GM18870 (cell line): ENCODE data around the gene SCP2.
"Not testable (repeated sequence)": the region's sequence is repeated elsewhere in the genome, so short reads cannot be mapped to it uniquely, and the experiment has no call there.

Source experiments
- ATAC-seq: cut with Tn5 transposase; IDR thresholded peaks from one replicate; pipeline ENCODE4 v1.9.1; 2021; ENCODE audit warnings: moderate library complexity; ENCODE audit not compliant: unreplicated experiment

SCP2 gene

DNA sequence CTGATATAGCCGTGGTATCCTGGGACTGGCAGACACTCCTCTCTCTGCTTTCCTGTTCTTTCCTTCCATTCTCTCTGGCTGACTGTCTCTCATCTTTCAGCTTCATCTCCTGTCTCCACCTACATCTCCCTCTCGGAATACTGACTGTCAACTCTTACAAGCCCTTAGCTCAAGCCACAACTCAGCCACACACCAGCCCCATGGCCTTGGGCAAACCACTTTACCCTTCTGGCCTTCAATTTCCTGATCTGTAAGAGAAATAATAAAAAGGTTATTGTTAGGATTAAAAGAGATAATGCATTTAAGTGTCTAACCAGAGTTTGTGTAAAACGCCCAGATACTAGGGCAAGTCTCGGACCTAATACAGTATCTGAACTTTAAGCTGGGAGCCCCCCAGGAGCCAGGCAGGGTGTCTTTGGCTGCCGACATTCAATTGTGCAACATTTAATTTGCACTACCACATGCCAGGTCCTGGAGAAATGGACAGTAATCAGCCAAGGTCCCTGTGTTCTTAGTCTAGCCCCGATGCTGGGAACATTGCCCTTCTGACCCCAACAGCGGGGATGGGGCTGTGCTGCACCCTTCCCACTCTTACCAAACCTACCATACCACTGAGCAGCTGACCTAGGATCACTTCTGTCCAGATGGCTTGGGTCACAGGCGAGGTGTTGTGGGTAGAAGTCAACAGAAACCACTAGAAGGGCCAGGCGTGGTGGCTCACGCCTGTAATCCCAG, 10.7 kb upstream of the SCP2 start:
- ATAC-seq = no peak

GRCh38 chr1:52917156-52917555, 9.9 kb upstream of the SCP2 start:
- ATAC-seq = no peak

- no peak for ATAC-seq
Observed at GRCh38 chr1:52917581-52917980, 9.5 kb upstream of the SCP2 start.

DNA sequence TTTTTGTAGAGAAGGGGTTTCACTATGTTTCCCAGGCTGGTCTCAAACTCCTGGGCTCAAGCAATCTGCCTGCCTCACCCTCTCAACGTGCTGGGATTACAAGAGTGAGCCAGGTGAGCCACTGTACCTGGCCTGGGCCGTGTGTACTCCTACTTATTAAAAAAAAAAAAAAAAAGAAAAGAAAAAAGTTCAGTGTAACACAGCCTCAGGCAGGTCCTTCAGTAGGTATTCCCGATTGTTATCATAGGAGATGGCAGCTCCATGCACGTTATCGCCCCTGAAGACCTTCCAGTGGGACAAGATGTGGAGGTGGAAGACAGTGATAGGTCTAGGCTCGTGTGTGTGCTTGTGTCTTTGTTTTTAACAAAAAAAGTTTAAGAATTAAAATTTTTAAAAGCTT, 8.9 kb upstream of the SCP2 start:
- no peak for ATAC-seq

DNA sequence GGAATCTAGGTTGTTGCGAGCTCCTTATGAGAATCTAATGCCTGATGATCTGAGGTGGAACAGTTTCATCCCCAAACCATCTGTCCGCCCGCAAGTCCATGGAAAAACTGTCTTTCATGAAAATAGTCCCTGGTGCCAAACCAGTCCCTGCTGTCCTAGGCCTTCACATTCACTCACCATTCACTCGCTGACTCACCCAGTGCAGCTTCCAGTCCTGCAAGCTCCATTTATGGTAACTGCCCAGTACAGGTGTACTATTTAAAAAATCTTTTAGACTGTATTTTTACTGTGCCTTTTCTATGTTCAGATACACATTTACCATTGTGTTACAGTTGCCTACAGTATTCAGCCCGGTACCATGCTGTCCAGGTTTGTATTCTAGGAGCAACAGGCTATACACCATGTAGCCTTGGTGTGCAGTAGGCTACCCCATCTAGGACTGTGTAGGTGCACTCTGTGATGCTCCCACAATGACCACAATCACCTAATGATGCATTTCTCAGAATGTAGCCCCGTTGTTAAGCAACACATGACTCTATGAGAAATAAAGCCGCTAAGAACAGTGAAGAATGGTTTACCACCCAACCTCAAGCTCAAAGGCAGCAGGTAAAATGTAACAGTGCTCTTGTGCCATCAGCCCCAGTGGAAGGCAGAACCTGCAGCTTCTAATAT, 7.9 kb upstream of the SCP2 start:
- ATAC-seq = no peak

DNA sequence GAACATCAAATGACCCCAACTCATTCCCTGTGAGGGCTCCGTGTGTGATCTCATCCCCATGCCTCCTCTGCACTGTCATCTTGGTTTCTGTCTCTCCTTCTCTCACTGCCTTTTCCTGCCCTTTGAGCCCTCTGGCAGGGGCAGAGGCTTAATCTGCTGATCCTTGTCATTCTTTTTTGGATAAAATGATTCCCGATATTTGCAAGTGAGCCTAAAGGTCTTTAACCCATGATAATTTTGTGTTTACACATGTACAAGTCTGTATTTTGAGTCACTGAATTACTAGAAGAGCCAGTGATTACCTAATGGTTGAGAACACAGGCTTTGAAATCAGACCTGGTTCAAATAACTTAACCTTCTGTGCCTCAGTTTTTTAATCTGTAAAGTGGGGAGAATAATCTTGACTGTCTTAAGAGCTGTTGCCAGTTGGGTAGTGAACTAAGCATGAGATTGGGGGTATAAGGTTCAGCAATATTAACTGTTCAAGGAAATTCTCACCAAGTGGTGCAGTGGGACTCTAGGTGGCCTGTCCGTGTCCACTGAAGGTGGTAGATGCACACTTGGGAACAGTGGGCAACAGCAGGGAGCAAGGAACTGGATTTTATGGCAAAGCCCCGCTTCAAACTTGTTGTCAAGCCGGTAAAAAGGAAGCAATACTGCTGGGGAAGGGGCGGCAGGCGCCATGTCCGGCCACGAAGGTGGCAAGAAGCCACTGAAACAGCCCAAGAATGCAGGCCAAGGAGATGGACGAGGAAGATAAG, 7.2 kb upstream of the SCP2 start:
- ATAC-seq = no peak

GRCh38 chr1:52920791-52921291, 6.2 kb upstream of the SCP2 start:
- ATAC-seq = no peak

- no peak for ATAC-seq
Observed at GRCh38 chr1:52925571-52926005, 1.5 kb upstream of the SCP2 start.

DNA sequence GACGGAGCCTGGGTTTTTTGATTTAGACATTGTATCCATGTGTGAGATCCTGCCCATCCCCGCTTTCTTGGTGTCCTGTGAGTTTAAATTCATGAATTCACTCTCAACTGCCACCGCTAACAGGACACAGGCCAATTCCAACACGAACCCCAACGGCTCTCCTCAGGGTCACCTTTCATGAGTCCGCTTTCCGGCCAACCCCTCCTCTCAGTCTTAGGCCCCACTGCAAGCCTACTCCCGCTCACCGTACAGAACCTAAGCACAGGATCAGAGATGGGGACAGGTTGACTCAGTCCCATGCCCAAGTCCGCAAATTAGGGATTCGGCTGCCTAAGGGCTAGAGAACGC, 238 bp upstream of the SCP2 start:
- no peak for ATAC-seq

- ATAC-seq = no peak
Observed at GRCh38 chr1:52928015-52928404, 934 bp downstream of the SCP2 start.

DNA sequence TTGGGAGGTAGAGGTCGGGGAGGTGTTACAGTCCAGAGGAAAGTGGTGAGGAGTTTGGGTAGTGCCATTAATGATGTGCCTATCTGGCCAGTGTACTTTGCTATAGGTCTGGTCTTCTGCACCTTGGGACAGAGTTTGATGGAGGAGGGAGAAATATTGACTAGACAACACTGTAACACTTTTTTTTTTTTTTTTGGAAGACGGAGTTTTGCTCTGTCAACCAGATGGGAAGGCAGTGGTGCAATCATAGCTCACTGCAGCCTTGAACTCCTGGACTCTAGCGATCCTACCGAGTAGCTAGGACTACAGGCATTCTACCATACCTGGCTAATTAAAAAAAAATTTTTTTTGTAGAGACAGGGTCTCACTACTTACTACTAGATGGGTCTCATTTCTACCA, 1.9 kb downstream of the SCP2 start:
- ATAC-seq = no peak

- no peak for ATAC-seq
Observed at GRCh38 chr1:52937433-52938182, 10.5 kb downstream of the SCP2 start.

- no peak for ATAC-seq
Observed at GRCh38 chr1:52938183-52938451, 11.0 kb downstream of the SCP2 start.

DNA sequence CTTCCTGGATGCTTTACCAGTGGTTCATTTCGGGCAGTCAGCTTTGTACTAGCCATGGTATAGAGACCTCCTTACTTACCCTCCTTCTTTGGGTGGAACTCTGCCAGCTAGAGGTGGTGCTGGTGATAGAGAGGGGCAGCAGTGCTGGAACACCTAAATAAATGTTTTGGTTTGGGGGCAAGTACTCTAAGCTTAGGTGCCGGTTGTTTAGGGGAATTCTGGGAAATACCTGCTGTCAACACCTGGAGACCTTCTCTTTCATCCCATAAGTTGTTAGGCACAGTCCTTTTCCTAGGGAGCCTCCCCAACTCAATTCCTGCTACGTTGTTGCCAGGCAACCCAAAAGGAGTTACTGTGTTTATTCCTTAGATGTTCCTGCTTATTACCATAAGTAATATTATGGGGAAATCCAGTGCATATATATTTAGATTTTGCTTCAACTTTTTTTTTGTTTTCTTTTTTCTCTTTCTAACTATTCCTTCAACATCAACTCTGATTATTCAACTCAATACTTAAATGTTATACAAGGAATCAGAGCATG, 16.9 kb downstream of the SCP2 start:
- no peak for ATAC-seq

DNA sequence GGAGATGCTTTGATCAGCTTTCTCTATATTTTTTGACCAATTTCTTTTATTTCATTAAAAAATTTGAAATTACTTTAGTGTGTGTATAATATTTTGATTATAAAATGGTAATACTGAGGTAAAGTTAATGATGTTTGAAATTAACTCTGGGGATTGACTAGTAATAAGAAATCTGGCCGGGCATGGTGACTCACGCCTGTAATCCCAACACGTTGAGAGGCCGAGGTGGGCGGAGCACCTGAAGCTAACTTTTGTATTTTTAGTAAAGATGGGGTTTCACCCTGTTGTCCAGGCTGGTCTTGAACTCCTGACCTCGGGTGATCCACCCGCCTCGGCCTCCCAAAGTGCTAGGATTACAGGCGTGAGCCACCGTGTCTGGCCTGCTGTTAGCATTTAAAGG, 17.5 kb downstream of the SCP2 start:
- no peak for ATAC-seq

DNA sequence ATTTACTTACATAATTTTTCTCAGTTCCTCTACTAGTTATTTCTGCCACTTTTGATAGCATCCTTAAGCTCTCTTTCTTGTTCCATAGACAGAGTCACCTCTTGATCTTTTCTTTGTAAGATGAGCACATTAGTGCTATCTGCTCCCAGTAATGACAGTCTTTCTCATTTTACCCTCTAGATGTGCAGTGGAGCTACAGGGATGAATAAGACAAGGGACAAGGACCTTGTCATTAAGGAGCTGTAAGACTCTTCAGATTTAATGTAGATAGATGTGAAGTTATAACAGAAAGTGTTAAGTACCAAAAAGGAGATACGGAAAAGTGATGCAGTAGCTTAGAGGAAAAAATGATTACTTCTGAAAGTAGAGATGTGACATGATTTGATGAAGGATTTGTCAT, 20.4 kb downstream of the SCP2 start:
- no peak for ATAC-seq

- ATAC-seq = not testable (repeated sequence)
Observed at GRCh38 chr1:52949602-52950001, 22.5 kb downstream of the SCP2 start.

DNA sequence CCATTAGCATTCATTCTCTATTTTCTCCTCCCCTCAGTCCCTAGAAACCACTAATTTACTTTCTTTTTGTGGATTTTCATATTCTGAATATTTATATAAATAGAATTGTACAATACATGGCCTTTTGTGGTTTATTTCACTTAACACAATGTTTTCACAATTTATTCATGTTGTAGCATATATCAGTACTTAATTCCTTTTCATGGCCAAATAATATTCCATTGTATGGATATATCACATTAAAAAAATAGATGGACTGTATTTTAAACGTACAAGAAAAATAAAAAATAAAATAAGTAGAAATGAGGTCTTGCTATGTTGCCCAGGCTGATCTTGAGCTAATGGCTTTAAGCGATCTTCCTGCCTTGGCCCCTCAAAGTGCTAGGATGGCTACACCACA, 25.0 kb downstream of the SCP2 start:
- ATAC-seq = no peak

DNA sequence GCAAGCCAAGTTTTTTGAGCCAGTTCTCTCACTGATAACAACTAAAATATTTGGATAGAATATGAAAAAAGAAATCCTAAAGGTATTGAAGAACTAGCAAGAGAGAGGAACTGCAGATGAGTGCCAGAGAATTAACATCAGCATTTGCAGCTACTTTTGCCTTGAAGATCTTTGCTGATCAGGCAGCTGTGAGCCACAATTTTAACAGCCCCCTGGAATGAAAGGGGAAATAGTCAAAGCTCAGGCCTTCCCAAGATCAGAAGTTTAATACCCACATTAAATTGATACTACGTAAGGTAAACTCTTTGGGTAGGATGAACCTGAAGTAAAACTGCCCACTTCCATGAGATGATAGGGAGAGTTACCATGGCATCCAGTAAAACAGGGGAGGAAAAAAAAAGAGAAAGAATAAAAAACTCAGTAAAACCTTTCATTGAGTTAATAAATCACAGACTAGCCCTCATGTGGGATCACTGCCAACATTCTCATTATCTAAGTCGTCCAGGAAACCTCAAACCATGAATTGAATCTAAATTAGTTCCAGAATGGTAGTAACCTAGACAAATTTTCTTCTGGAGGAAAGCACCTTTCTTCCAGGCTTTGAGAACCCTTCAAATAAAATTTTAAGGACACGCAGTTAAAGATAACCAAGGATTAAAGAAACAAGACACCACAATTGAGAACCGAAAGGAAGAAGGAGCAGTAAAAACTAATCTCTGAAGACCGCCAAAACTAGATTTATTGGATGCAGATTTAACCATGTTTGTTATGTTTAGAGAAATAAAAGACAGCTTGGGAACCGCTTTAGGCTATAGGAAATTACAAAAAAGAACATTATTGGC, 28.3 kb downstream of the SCP2 start:
- ATAC-seq = no peak

- ATAC-seq = no peak
Observed at GRCh38 chr1:52963101-52963500, 36.0 kb downstream of the SCP2 start.
